HG02678 (cell line): Measurements from ENCODE around the gene GLOD4.

Experiments used
- ATAC-seq: cut with Tn5 transposase; IDR thresholded peaks from one replicate; pipeline ENCODE4 v1.9.1; 2021; ENCODE audit warnings: mild to moderate bottlenecking, moderate library complexity; ENCODE audit not compliant: unreplicated experiment

The GLOD4 gene

GRCh38 chr17:745406-745805 lies 36.7 kb downstream of the GLOD4 start:
- ATAC-seq = no peak

- no peak for ATAC-seq
Observed at GRCh38 chr17:744937-745336, 37.1 kb downstream of the GLOD4 start.

GRCh38 chr17:743139-743538 lies 38.9 kb downstream of the GLOD4 start:
- no peak for ATAC-seq

GRCh38 chr17:742147-742793 lies 39.8 kb downstream of the GLOD4 start:
- no peak for ATAC-seq

- ATAC-seq = peak; percentile 69
Observed at GRCh38 chr17:740240-741017, 41.7 kb downstream of the GLOD4 start.

- no peak for ATAC-seq
Observed at GRCh38 chr17:737561-738113, 44.4 kb downstream of the GLOD4 start.

GRCh38 chr17:733743-734142 lies 48.3 kb downstream of the GLOD4 start:
- ATAC-seq = no peak

- ATAC-seq = peak; percentile 42
Observed at GRCh38 chr17:732902-733720, 49.0 kb downstream of the GLOD4 start.

- ATAC-seq = peak; percentile 63
Observed at GRCh38 chr17:732067-732901, 49.8 kb downstream of the GLOD4 start, which contains the start of gene TLCD3A. Gene TLCD3A, plus strand, starts transcription at chr17:732596. Its CDS starts 52 bp downstream, at chr17:732648.

- ATAC-seq = no peak
Observed at GRCh38 chr17:731644-732066, 50.4 kb downstream of the GLOD4 start.

GRCh38 chr17:728911-729310 lies 53.2 kb downstream of the GLOD4 start:
- ATAC-seq = no peak

GRCh38 chr17:726271-726919 lies 55.7 kb downstream of the GLOD4 start:
- no peak for ATAC-seq

GRCh38 chr17:725746-726145 lies 56.3 kb downstream of the GLOD4 start:
- no peak for ATAC-seq

- no peak for ATAC-seq
Observed at GRCh38 chr17:725084-725483, 57.0 kb downstream of the GLOD4 start.

GRCh38 chr17:721540-721937 lies 60.5 kb downstream of the GLOD4 start:
- ATAC-seq = no peak

GRCh38 chr17:720706-721539 lies 61.2 kb downstream of the GLOD4 start:
- no peak for ATAC-seq

- no peak for ATAC-seq
Observed at GRCh38 chr17:718075-718474, 64.0 kb downstream of the GLOD4 start.
